ENCODE results near the gene GLS. TPM values are rescaled to one million over a fixed set of nuclear protein-coding genes. Genes with fewer than 3 reads are reported as not detected.
A peak's percentile ranks its signal among the peaks of the same experiment; 100 is the strongest.

The GLS gene
- total RNA-seq = 100 to 1,000 TPM; 269 to 288 TPM

GRCh38 chr2:190880378-190881083 is at the start of gene GLS:
Gene GLS (plus strand): TSS chr2:190880821. CDS start chr2:190881085, 264 bp downstream.
- Mint-ChIP-seq H3K4me1 (ENCODE audit: low read depth) (peaks cover 36% of the 10 kb centered on the region), H3K27ac (peak within 1 kb of the TSS; percentile 98), H3K9me3 (no peaks in the 10 kb centered on the region), H3K4me3 (peak within 1 kb of the TSS; percentile 94), H3K36me3 (ENCODE audit: insufficient read depth in 2 of 2) (peaks cover 13 to 31% of the 10 kb centered on the region in 2 donors), H3K27me3 (ENCODE audit: low read depth) (no peaks in the 10 kb centered on the region)
- ATAC-seq (replicated peaks in 1 of 2) = peak; percentile 75 to 76
- DNase-seq = peak; percentile 94 to 97

GRCh38 chr2:190831941-190832340 is 48.7 kb upstream of the GLS start:
- Mint-ChIP-seq H3K36me3 (ENCODE audit: insufficient read depth in 2 of 2) (no peaks in the 10 kb centered on the region), H3K9me3 (peaks cover 0 to 5% of the 10 kb centered on the region in 2 donors), H3K27ac (no peak overlapping the region), H3K27me3 (ENCODE audit: low read depth) (peaks cover 6% of the 10 kb centered on the region), H3K4me3 (no peak overlapping the region), H3K4me1 (ENCODE audit: low read depth) (no peaks in the 10 kb centered on the region)
- ATAC-seq (replicated peaks in 1 of 2) (no peak), DNase-seq (no peak)

- no peaks in the 10 kb centered on the region for H3K9me3 Mint-ChIP-seq
- ATAC-seq (replicated peaks in 1 of 2) = no peak
Measured at GRCh38 chr2:190834890-190835208, 45.8 kb upstream of the GLS start.

GRCh38 chr2:190835303-190835930 is 45.2 kb upstream of the GLS start:
- peaks cover 22% of the 10 kb centered on the region for H3K4me1 Mint-ChIP-seq (ENCODE audit: low read depth)
- no peak for ATAC-seq (replicated peaks in 1 of 2)
- no peak overlapping the region for H3K4me3 Mint-ChIP-seq
- no peaks in the 10 kb centered on the region for H3K9me3 Mint-ChIP-seq
- H3K27me3 Mint-ChIP-seq (ENCODE audit: low read depth) = peaks cover 6% of the 10 kb centered on the region
- no peak overlapping the region for H3K27ac Mint-ChIP-seq
- H3K36me3 Mint-ChIP-seq (ENCODE audit: insufficient read depth in 2 of 2) = no peaks in the 10 kb centered on the region
- DNase-seq = no peak

More at GRCh38 chr2:190834890-190835208, 45.8 kb upstream of the GLS start:
- Mint-ChIP-seq H3K4me1 (ENCODE audit: low read depth) (peaks cover 22% of the 10 kb centered on the region), H3K27me3 (ENCODE audit: low read depth) (peaks cover 6% of the 10 kb centered on the region), H3K4me3 (no peak overlapping the region), H3K27ac (no peak overlapping the region), H3K36me3 (ENCODE audit: insufficient read depth in 2 of 2) (no peaks in the 10 kb centered on the region)
- DNase-seq = no peak

- DNase-seq (no peak), ATAC-seq (replicated peaks in 1 of 2) (no peak)
- Mint-ChIP-seq H3K4me3 (no peak overlapping the region), H3K27me3 (ENCODE audit: low read depth) (peaks cover 6% of the 10 kb centered on the region), H3K27ac (no peak overlapping the region), H3K36me3 (ENCODE audit: insufficient read depth in 2 of 2) (no peaks in the 10 kb centered on the region), H3K4me1 (ENCODE audit: low read depth) (peaks cover 34% of the 10 kb centered on the region), H3K9me3 (no peaks in the 10 kb centered on the region)
Measured at GRCh38 chr2:190836767-190837166, 43.9 kb upstream of the GLS start.

DNA sequence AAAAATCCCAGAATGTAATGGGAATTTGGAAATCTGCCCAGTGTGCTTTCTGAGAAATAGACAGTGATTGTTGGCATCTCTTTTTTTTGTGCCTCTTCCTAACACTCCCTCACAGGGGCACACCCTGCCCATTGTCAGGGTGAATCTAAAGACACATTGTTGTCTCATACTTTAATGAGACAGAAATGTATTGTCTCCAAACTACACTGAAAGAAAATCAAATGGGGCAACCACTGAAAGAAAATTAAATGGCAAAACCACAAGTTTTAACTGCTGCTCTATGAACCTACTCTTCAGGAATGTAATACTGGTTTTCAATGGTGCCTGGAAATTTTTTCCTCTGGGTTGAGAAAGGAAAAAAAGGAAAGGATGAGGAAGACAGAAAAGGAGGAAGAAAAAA is 43.2 kb upstream of the GLS start:
- no peaks in the 10 kb centered on the region for H3K9me3 Mint-ChIP-seq
- no peak overlapping the region for H3K27ac Mint-ChIP-seq
- H3K4me3 Mint-ChIP-seq = no peak overlapping the region
- DNase-seq (no peak), ATAC-seq (replicated peaks in 1 of 2) (no peak)
- no peaks in the 10 kb centered on the region for H3K36me3 Mint-ChIP-seq (ENCODE audit: insufficient read depth in 2 of 2)
- H3K4me1 Mint-ChIP-seq (ENCODE audit: low read depth) = peaks cover 41% of the 10 kb centered on the region
- H3K27me3 Mint-ChIP-seq (ENCODE audit: low read depth) = peaks cover 6% of the 10 kb centered on the region

GRCh38 chr2:190837952-190838361 is 42.7 kb upstream of the GLS start:
- ATAC-seq (replicated peaks in 1 of 2) = no peak

GRCh38 chr2:190838492-190838910 is 42.1 kb upstream of the GLS start:
- peak; percentile 33 to 63 for DNase-seq
- Mint-ChIP-seq H3K36me3 (ENCODE audit: insufficient read depth in 2 of 2) (no peaks in the 10 kb centered on the region), H3K4me1 (ENCODE audit: low read depth) (peaks cover 51% of the 10 kb centered on the region), H3K4me3 (peak overlapping the region; percentile 6 to 33), H3K27me3 (ENCODE audit: low read depth) (peaks cover 6% of the 10 kb centered on the region), H3K27ac (no peak overlapping the region), H3K9me3 (no peaks in the 10 kb centered on the region)
- ATAC-seq (replicated peaks in 1 of 2) = peak; percentile 85 to 88

More at GRCh38 chr2:190837952-190838361, 42.7 kb upstream of the GLS start:
- no peak for DNase-seq
- Mint-ChIP-seq H3K27me3 (ENCODE audit: low read depth) (peaks cover 6% of the 10 kb centered on the region), H3K4me1 (ENCODE audit: low read depth) (peaks cover 46% of the 10 kb centered on the region), H3K4me3 (no peak overlapping the region), H3K27ac (no peak overlapping the region), H3K9me3 (no peaks in the 10 kb centered on the region), H3K36me3 (ENCODE audit: insufficient read depth in 2 of 2) (no peaks in the 10 kb centered on the region)

GRCh38 chr2:190840569-190841172 is 40.0 kb upstream of the GLS start:
- Mint-ChIP-seq H3K4me3 (no peak overlapping the region), H3K36me3 (ENCODE audit: insufficient read depth in 2 of 2) (no peaks in the 10 kb centered on the region), H3K4me1 (ENCODE audit: low read depth) (peaks cover 57% of the 10 kb centered on the region), H3K27me3 (ENCODE audit: low read depth) (no peaks in the 10 kb centered on the region), H3K27ac (no peak overlapping the region), H3K9me3 (no peaks in the 10 kb centered on the region)
- DNase-seq (no peak), ATAC-seq (replicated peaks in 1 of 2) (no peak)

- ATAC-seq (replicated peaks in 1 of 2) (peak; percentile 5 to 14), DNase-seq (peak; percentile 18 to 21)
- Mint-ChIP-seq H3K27me3 (ENCODE audit: low read depth) (no peaks in the 10 kb centered on the region), H3K27ac (no peak overlapping the region), H3K4me1 (ENCODE audit: low read depth) (peaks cover 57% of the 10 kb centered on the region), H3K9me3 (no peaks in the 10 kb centered on the region), H3K4me3 (peak overlapping the region in 1 of 2 donors; percentile 32), H3K36me3 (ENCODE audit: insufficient read depth in 2 of 2) (no peaks in the 10 kb centered on the region)
Measured at GRCh38 chr2:190841707-190842505, 38.7 kb upstream of the GLS start.

GRCh38 chr2:190842606-190843104 is 38.0 kb upstream of the GLS start:
- no peaks in the 10 kb centered on the region for H3K9me3 Mint-ChIP-seq
- DNase-seq (no peak), ATAC-seq (replicated peaks in 1 of 2) (no peak)
- no peak overlapping the region for H3K27ac Mint-ChIP-seq
- peaks cover 54% of the 10 kb centered on the region for H3K4me1 Mint-ChIP-seq (ENCODE audit: low read depth)
- H3K4me3 Mint-ChIP-seq = no peak overlapping the region
- no peaks in the 10 kb centered on the region for H3K27me3 Mint-ChIP-seq (ENCODE audit: low read depth)
- no peaks in the 10 kb centered on the region for H3K36me3 Mint-ChIP-seq (ENCODE audit: insufficient read depth in 2 of 2)

- peak; percentile 74 to 80 for DNase-seq
- H3K9me3 Mint-ChIP-seq = no peaks in the 10 kb centered on the region
- H3K4me1 Mint-ChIP-seq (ENCODE audit: low read depth) = peaks cover 44% of the 10 kb centered on the region
- peak overlapping the region; percentile 99 for H3K27ac Mint-ChIP-seq
- H3K4me3 Mint-ChIP-seq = peak overlapping the region; percentile 60 to 79
- H3K36me3 Mint-ChIP-seq (ENCODE audit: insufficient read depth in 2 of 2) = no peaks in the 10 kb centered on the region
- peak; percentile 96 to 97 for ATAC-seq (replicated peaks in 1 of 2)
- no peaks in the 10 kb centered on the region for H3K27me3 Mint-ChIP-seq (ENCODE audit: low read depth)
Measured at GRCh38 chr2:190843890-190844699, 36.5 kb upstream of the GLS start.

Data from activated T-cell treated with anti-CD3 and anti-CD28 coated beads, Interleukin-2, amount 50 U/mL, for 72 hours (primary cell).